GM23338 (cell line): ENCODE measurements around the gene AQP7. TPM values are rescaled to one million over a fixed set of nuclear protein-coding genes. Genes with fewer than 3 reads are reported as not detected.

ENCODE experiments used
- ATAC-seq: fragments of 200-7000 bp; cut with Tn5 transposase; 3 replicates; pipeline ENCODE4 v1.9.1; 2020
- DNase-seq: peaks from one replicate; pipeline ENCODE4 v3.0.0-alpha.2; 2015; ENCODE audit warnings: low spot score
- H2AFZ ChIP-seq: fragments of 200-600 bp; sonication (generic); 2 replicates; pipeline ENCODE4 v1.8.0; 2016; ENCODE audit warnings: antibody characterized with exemption, mild to moderate bottlenecking, moderate library complexity
- H3F3A ChIP-seq: fragments of 200-600 bp; sonication (generic); replicated peaks from 2 replicates; pipeline ENCODE4 v1.8.0; 2017; ENCODE audit warnings: antibody characterized with exemption, mixed run types, low read depth
- H3K27ac ChIP-seq: fragments of 200-600 bp; sonication (generic); 2 replicates; pipeline ENCODE4 v1.6.1; 2016; ENCODE audit warnings: low read depth
- H3K27me3 ChIP-seq: fragments of 200-600 bp; sonication (generic); 2 replicates; pipeline ENCODE4 v1.8.0; 2016; ENCODE audit warnings: mild to moderate bottlenecking, mixed run types, moderate library complexity; ENCODE audit not compliant: insufficient read depth
- H3K36me3 ChIP-seq: fragments of 200-600 bp; sonication (generic); 2 replicates; pipeline ENCODE4 v1.8.0; 2016; ENCODE audit warnings: mild to moderate bottlenecking; ENCODE audit not compliant: insufficient read depth
- H3K4me1 ChIP-seq: fragments of 200-600 bp; sonication (generic); 2 replicates; pipeline ENCODE4 v1.8.0; 2016; ENCODE audit warnings: mild to moderate bottlenecking, moderate library complexity; ENCODE audit not compliant: insufficient read depth
- H3K4me2 ChIP-seq: fragments of 200-600 bp; sonication (generic); 2 replicates; pipeline ENCODE4 v1.7.1; 2017; ENCODE audit warnings: mixed run types
- H3K4me3 ChIP-seq: fragments of 200-600 bp; sonication (generic); 2 replicates; pipeline ENCODE4 v1.6.1; 2016; ENCODE audit warnings: mixed run types
- H3K79me2 ChIP-seq: fragments of 200-600 bp; sonication (generic); replicated peaks from 2 replicates; pipeline ENCODE4 v1.8.0; 2017; ENCODE audit warnings: mild to moderate bottlenecking; ENCODE audit not compliant: insufficient read depth
- H3K9me2 ChIP-seq: fragments of 200-600 bp; sonication (generic); 2 replicates; pipeline ENCODE4 v1.8.0; 2017; ENCODE audit not compliant: insufficient read depth
- H4K20me1 ChIP-seq: fragments of 200-600 bp; sonication (generic); replicated peaks from 2 replicates; pipeline ENCODE4 v1.8.0; 2017; ENCODE audit warnings: mild to moderate bottlenecking; ENCODE audit not compliant: insufficient read depth
- H3K27ac Mint-ChIP-seq: 2 replicates; pipeline ENCODE4 v1.8.0; 2020; ENCODE audit warnings: inconsistent platforms, mild to moderate bottlenecking, moderate library complexity, mixed read lengths
- H3K27me3 Mint-ChIP-seq: 3 replicates; pipeline ENCODE4 v1.8.0; 2022; ENCODE audit warnings: low read depth, mild to moderate bottlenecking, moderate library complexity, mixed read lengths, inconsistent platforms; ENCODE audit not compliant: insufficient read depth, poor library complexity
- H3K36me3 Mint-ChIP-seq: 3 replicates; pipeline ENCODE4 v1.8.0; 2021; ENCODE audit warnings: low read depth, mild to moderate bottlenecking, inconsistent platforms, moderate library complexity, mixed read lengths
- H3K4me1 Mint-ChIP-seq: 3 replicates; pipeline ENCODE4 v1.8.0; 2020; ENCODE audit warnings: mild to moderate bottlenecking, inconsistent platforms, mixed read lengths
- H3K4me3 Mint-ChIP-seq: 3 replicates; pipeline ENCODE4 v1.8.0; 2021; ENCODE audit warnings: moderate library complexity, mild to moderate bottlenecking, inconsistent platforms, mixed read lengths
- H3K9me3 Mint-ChIP-seq: 3 replicates; pipeline ENCODE4 v1.8.0; 2020; ENCODE audit warnings: moderate library complexity, mild to moderate bottlenecking, inconsistent platforms, mixed read lengths
- CTCF ChIP-seq, 2 experiments: fragments of 200-600 bp in 1 of 2; sonication (generic) in 1 of 2; conservative IDR thresholded peaks; 2 replicates each; pipeline versions ENCODE4 v1.5.1 to v1.6.1; 2016 to 2017; ENCODE audit warnings: antibody characterized with exemption in 2 of 2, low read depth in 2 of 2, mild to moderate bottlenecking in 2 of 2, moderate library complexity in 1 of 2
- EZH2 ChIP-seq: fragments of 200-600 bp; sonication (generic); IDR thresholded peaks from one replicate; pipeline ENCODE4 v1.8.0; 2017; ENCODE audit warnings: antibody characterized with exemption, mild to moderate bottlenecking, low read depth; ENCODE audit not compliant: unreplicated experiment
- NANOG ChIP-seq: IDR thresholded peaks from 2 replicates; pipeline ENCODE4 v1.6.1; 2016; ENCODE audit warnings: antibody characterized with exemption, borderline replicate concordance
- POLR2AphosphoS5 ChIP-seq: IDR thresholded peaks from 2 replicates; pipeline ENCODE4 v1.6.1; 2016; ENCODE audit warnings: antibody characterized with exemption, low read depth
- ZNF114 ChIP-seq: fragments of 250-450 bp; sonication (Bioruptor Pico); IDR thresholded peaks from 2 replicates; pipeline ENCODE4 v1.5.0; 2020; ENCODE audit warnings: mild to moderate bottlenecking, moderate library complexity
- polyA plus RNA-seq: library from polyadenylated mRNA; unstranded; fragments of >200 nt; fragmentation: Nextera tagmentation; extraction: Ambion mirVana; gene quantifications from 2 replicates; pipeline ENCODE4 v1.2.1, GENCODE V29; 2016
- total RNA-seq: library from RNA; depleted of rRNA; stranded (reverse); fragments of >200 nt; shearing (Covaris generic); gene quantifications from 2 replicates; pipeline ENCODE4 v1.2.3, GENCODE V29; 2014
- TF ChIP-seq, protein P1 (sequence below): IDR thresholded peaks from 2 replicates; pipeline ENCODE4 v1.6.1; 2016; ENCODE audit warnings: antibody characterized with exemption

Gene AQP7
- total and polyA plus RNA-seq, 2 experiments from 2014 or later: not detected

GRCh38 chr9:33430942-33431341, 28.6 kb upstream of the AQP7 start:
- Mint-ChIP-seq H3K4me3 (no peak overlapping the region), H3K36me3 (no peaks in the 10 kb centered on the region), H3K27me3 (peaks cover 13% of the 10 kb centered on the region), H3K4me1 (peaks cover 5% of the 10 kb centered on the region; the same call in 2 of the 3 replicates), H3K27ac (no peak overlapping the region), H3K9me3 (no peaks in the 10 kb centered on the region)
- DNase-seq: no peak
- no peak overlapping the region for H3K4me2 ChIP-seq
- no peak overlapping the region for H3K27ac ChIP-seq
- no peak for ATAC-seq
- H4K20me1 ChIP-seq: no peaks in the 10 kb centered on the region
- H3K36me3 ChIP-seq: no peaks in the 10 kb centered on the region; the same call in 1 of the 2 replicates
- no peak overlapping the region for H2AFZ ChIP-seq
- H3K79me2 ChIP-seq: no peaks in the 10 kb centered on the region
- H3F3A ChIP-seq: no peaks in the 10 kb centered on the region
- H3K9me2 ChIP-seq: no peaks in the 10 kb centered on the region
- TF ChIP-seq CTCF (conservative IDR thresholded peaks at IDR 0.05; ENCODE audit: low read depth in 2 of 2): no peak
- no peak for TF ChIP-seq NANOG
- TF ChIP-seq ZNF114 (CRISPR knock-in tag): no peak
- no peak overlapping the region for H3K4me3 ChIP-seq
- H3K27me3 ChIP-seq: no peaks in the 10 kb centered on the region
- H3K4me1 ChIP-seq: no peaks in the 10 kb centered on the region

DNA sequence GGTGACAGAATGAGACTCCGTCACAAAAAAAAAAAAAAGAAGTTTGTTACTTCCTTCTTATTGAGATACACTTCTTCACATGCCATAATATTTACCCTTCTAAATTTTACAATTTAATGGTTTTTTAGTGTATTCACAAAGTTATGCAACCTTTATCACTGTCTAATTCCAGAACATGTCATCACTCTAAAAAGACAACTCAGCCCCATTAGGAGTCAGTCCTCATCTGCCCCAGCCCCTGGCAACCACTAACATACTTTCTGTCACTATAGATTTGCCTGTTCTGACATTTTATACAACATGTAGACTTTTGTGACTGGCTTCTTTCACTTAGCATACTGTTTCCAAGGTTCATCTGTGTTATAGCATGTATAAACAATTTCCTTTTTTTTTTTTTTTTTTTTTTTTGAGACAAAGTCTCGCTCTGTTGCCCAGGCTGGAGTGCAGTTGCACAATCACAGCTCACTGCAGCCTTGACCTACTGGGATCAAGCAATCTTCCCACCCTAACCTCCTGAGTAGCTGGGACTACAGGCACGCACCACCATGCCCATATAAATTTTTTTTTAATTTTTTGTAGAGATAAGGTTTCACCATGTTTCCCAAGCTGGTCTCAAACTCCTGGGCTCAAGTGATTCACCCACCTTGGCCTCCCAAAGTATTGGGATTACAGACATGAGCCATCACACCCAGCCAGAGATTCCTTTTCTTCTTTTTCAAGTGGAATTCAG, 27.1 kb upstream of the AQP7 start:
- no peaks in the 10 kb centered on the region for H3K9me2 ChIP-seq
- no peak overlapping the region for H3K4me2 ChIP-seq
- Mint-ChIP-seq H3K4me1 (peaks cover 5% of the 10 kb centered on the region; the same call in 2 of the 3 replicates), H3K27ac (no peak overlapping the region), H3K4me3 (no peak overlapping the region), H3K27me3 (peaks cover 9% of the 10 kb centered on the region), H3K36me3 (no peaks in the 10 kb centered on the region), H3K9me3 (no peaks in the 10 kb centered on the region)
- H3K79me2 ChIP-seq: no peaks in the 10 kb centered on the region
- ATAC-seq (no peak), DNase-seq (no peak)
- H3K27ac ChIP-seq: no peak overlapping the region
- H3K36me3 ChIP-seq: no peaks in the 10 kb centered on the region; the same call in 1 of the 2 replicates
- no peaks in the 10 kb centered on the region for H3F3A ChIP-seq
- no peak for TF ChIP-seq POLR2AphosphoS5
- TF ChIP-seq, protein P1, sequence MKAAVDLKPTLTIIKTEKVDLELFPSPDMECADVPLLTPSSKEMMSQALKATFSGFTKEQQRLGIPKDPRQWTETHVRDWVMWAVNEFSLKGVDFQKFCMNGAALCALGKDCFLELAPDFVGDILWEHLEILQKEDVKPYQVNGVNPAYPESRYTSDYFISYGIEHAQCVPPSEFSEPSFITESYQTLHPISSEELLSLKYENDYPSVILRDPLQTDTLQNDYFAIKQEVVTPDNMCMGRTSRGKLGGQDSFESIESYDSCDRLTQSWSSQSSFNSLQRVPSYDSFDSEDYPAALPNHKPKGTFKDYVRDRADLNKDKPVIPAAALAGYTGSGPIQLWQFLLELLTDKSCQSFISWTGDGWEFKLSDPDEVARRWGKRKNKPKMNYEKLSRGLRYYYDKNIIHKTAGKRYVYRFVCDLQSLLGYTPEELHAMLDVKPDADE: no peak
- no peaks in the 10 kb centered on the region for H3K27me3 ChIP-seq
- H3K4me1 ChIP-seq: no peaks in the 10 kb centered on the region
- no peak overlapping the region for H2AFZ ChIP-seq
- H3K4me3 ChIP-seq: no peak overlapping the region
- no peaks in the 10 kb centered on the region for H4K20me1 ChIP-seq

DNA sequence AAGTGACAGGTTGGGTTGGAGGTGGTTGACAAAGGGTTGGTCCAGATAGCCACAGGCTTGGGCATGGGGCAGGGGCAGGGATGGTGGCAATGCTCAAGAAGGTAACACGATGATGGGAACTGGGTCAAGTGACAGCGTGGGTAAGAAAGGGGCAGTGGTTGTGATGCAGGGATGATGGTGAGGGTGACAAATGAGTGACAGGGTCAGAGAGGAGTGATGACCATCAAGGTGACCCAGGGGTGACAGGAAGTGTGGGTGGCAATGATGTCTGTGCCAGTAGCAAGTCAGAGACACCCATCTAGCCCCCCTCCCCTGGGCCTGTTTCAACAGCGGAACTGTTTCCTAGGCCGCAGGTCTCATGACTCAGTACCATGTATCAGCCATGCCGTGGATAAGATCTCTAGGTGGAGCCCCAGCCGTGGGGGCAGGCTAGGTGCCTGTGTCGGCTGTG, 24.5 kb upstream of the AQP7 start:
- Histone ChIP-seq H3K4me3 (no peak overlapping the region), H3K4me2 (no peak overlapping the region), H3K36me3 (no peaks in the 10 kb centered on the region; the same call in 1 of the 2 replicates), H3K9me2 (no peaks in the 10 kb centered on the region), H3K4me1 (no peaks in the 10 kb centered on the region), H2AFZ (no peak overlapping the region), H3K27ac (no peak overlapping the region), H3F3A (no peaks in the 10 kb centered on the region), H3K79me2 (no peaks in the 10 kb centered on the region), H4K20me1 (no peaks in the 10 kb centered on the region), H3K27me3 (no peaks in the 10 kb centered on the region)
- no peak for ATAC-seq
- Mint-ChIP-seq H3K9me3 (no peaks in the 10 kb centered on the region; the same call in 2 of the 3 replicates), H3K27me3 (peaks cover 7% of the 10 kb centered on the region), H3K4me3 (no peak overlapping the region), H3K27ac (no peak overlapping the region), H3K36me3 (no peaks in the 10 kb centered on the region), H3K4me1 (peaks cover 5% of the 10 kb centered on the region; the same call in 2 of the 3 replicates)
- DNase-seq: no peak
- no peak for TF ChIP-seq EZH2
- TF ChIP-seq ZNF114 (CRISPR knock-in tag): no peak
